Dendritic cell treated with granulocyte-macrophage colony-stimulating factor and Interleukin-4, amounts not matched to agents 40 ng/mL and 50 ng/mL, for 4 days (primary cell): ENCODE data around the gene HOXB2.
"Not testable (repeated sequence)": the region's sequence is repeated elsewhere in the genome, so short reads cannot be mapped to it uniquely, and the experiment has no call there.

Experiments
- H3K27ac Mint-ChIP-seq: one replicate; pipeline ENCODE4 v1.8.0; 2022; ENCODE audit warnings: mild to moderate bottlenecking, mixed read lengths
- H3K27me3 Mint-ChIP-seq: one replicate; pipeline ENCODE4 v1.8.0; 2022; ENCODE audit warnings: mild to moderate bottlenecking, mixed read lengths
- H3K36me3 Mint-ChIP-seq: one replicate; pipeline ENCODE4 v1.8.0; 2022; ENCODE audit warnings: low read depth, mixed read lengths
- H3K4me1 Mint-ChIP-seq: one replicate; pipeline ENCODE4 v1.8.0; 2022; ENCODE audit warnings: low read depth, mixed read lengths
- H3K4me3 Mint-ChIP-seq: one replicate; pipeline ENCODE4 v1.8.0; 2022; ENCODE audit warnings: mild to moderate bottlenecking, moderate library complexity, mixed read lengths
- H3K9me3 Mint-ChIP-seq: one replicate; pipeline ENCODE4 v1.8.0; 2022; ENCODE audit warnings: mixed read lengths
- intact Hi-C: fragments of 100-400 bp; cut with micrococcal nuclease; formaldehyde crosslinking; loops from one replicate; pipeline ENCODE4 v1.15.0; 2022

Gene HOXB2

GRCh38 chr17:48509708-48510107 lies 35.2 kb downstream of the HOXB2 start:
- H3K9me3 Mint-ChIP-seq, H3K4me1 Mint-ChIP-seq, H3K4me3 Mint-ChIP-seq, H3K27ac Mint-ChIP-seq, H3K36me3 Mint-ChIP-seq, intact Hi-C loops: not testable (repeated sequence)
- peaks cover 39% of the 10 kb centered on the region for H3K27me3 Mint-ChIP-seq

GRCh38 chr17:48506246-48506645 lies 38.7 kb downstream of the HOXB2 start:
- no peaks in the 10 kb centered on the region for H3K4me1 Mint-ChIP-seq
- intact Hi-C loops = no loop called here
- H3K9me3 Mint-ChIP-seq = no peaks in the 10 kb centered on the region
- H3K27me3 Mint-ChIP-seq = peaks cover 44% of the 10 kb centered on the region
- no peaks in the 10 kb centered on the region for H3K36me3 Mint-ChIP-seq
- H3K27ac Mint-ChIP-seq = no peak overlapping the region
- H3K4me3 Mint-ChIP-seq = no peak overlapping the region

- no peaks in the 10 kb centered on the region for H3K4me1 Mint-ChIP-seq
- intact Hi-C loops = no loop called here
- H3K27ac Mint-ChIP-seq = no peak overlapping the region
- H3K36me3 Mint-ChIP-seq = no peaks in the 10 kb centered on the region
- H3K27me3 Mint-ChIP-seq = peaks cover 46% of the 10 kb centered on the region
- no peaks in the 10 kb centered on the region for H3K9me3 Mint-ChIP-seq
- no peak overlapping the region for H3K4me3 Mint-ChIP-seq
These were observed 39.1 kb downstream of the HOXB2 start for GRCh38 chr17:48505788-48506187.

- H3K9me3 Mint-ChIP-seq = no peaks in the 10 kb centered on the region
- no peak overlapping the region for H3K27ac Mint-ChIP-seq
- H3K4me1 Mint-ChIP-seq = no peaks in the 10 kb centered on the region
- no peaks in the 10 kb centered on the region for H3K36me3 Mint-ChIP-seq
- no peak overlapping the region for H3K4me3 Mint-ChIP-seq
- peaks cover 53% of the 10 kb centered on the region for H3K27me3 Mint-ChIP-seq
- intact Hi-C loops = no loop called here
These were observed 40.0 kb downstream of the HOXB2 start for GRCh38 chr17:48504953-48505352.

GRCh38 chr17:48503747-48504146 lies 41.2 kb downstream of the HOXB2 start:
- H3K27me3 Mint-ChIP-seq = peaks cover 55% of the 10 kb centered on the region
- intact Hi-C loops = no loop called here
- no peaks in the 10 kb centered on the region for H3K36me3 Mint-ChIP-seq
- no peaks in the 10 kb centered on the region for H3K4me1 Mint-ChIP-seq
- H3K4me3 Mint-ChIP-seq = no peak overlapping the region
- no peak overlapping the region for H3K27ac Mint-ChIP-seq
- H3K9me3 Mint-ChIP-seq = no peaks in the 10 kb centered on the region

GRCh38 chr17:48502901-48503300 lies 42.0 kb downstream of the HOXB2 start:
- peaks cover 61% of the 10 kb centered on the region for H3K27me3 Mint-ChIP-seq
- H3K27ac Mint-ChIP-seq = no peak overlapping the region
- H3K9me3 Mint-ChIP-seq = no peaks in the 10 kb centered on the region
- no peaks in the 10 kb centered on the region for H3K36me3 Mint-ChIP-seq
- no peaks in the 10 kb centered on the region for H3K4me1 Mint-ChIP-seq
- H3K4me3 Mint-ChIP-seq = no peak overlapping the region
- intact Hi-C loops = no loop called here

GRCh38 chr17:48502312-48502711 lies 42.6 kb downstream of the HOXB2 start:
- H3K27me3 Mint-ChIP-seq = peaks cover 64% of the 10 kb centered on the region
- H3K4me1 Mint-ChIP-seq = no peaks in the 10 kb centered on the region
- no peaks in the 10 kb centered on the region for H3K9me3 Mint-ChIP-seq
- no peaks in the 10 kb centered on the region for H3K36me3 Mint-ChIP-seq
- intact Hi-C loops = no loop called here
- no peak overlapping the region for H3K27ac Mint-ChIP-seq
- H3K4me3 Mint-ChIP-seq = no peak overlapping the region

GRCh38 chr17:48500435-48501426 lies 44.2 kb downstream of the HOXB2 start:
- Mint-ChIP-seq H3K4me1 (no peaks in the 10 kb centered on the region), H3K36me3 (no peaks in the 10 kb centered on the region), H3K4me3 (no peak overlapping the region), H3K9me3 (no peaks in the 10 kb centered on the region), H3K27ac (no peak overlapping the region), H3K27me3 (peaks cover 71% of the 10 kb centered on the region)
- intact Hi-C loops = no loop called here

- Mint-ChIP-seq H3K27ac (no peak overlapping the region), H3K9me3 (no peaks in the 10 kb centered on the region), H3K4me1 (no peaks in the 10 kb centered on the region), H3K27me3 (peaks cover 73% of the 10 kb centered on the region), H3K36me3 (no peaks in the 10 kb centered on the region), H3K4me3 (no peak overlapping the region)
- intact Hi-C loops = loop anchor here (10.0 kb wide), 1 partner anchor 45 kb away; the partner anchor contains the start of gene HOXB2
These were observed 45.0 kb downstream of the HOXB2 start for GRCh38 chr17:48499735-48500434.

- Mint-ChIP-seq H3K4me3 (no peak overlapping the region), H3K27ac (no peak overlapping the region), H3K36me3 (no peaks in the 10 kb centered on the region), H3K4me1 (no peaks in the 10 kb centered on the region), H3K9me3 (no peaks in the 10 kb centered on the region), H3K27me3 (peaks cover 73% of the 10 kb centered on the region)
- intact Hi-C loops = loop anchor here (10.0 kb wide), 1 partner anchor 46 kb away; the partner anchor contains the start of gene HOXB2
These were observed 45.7 kb downstream of the HOXB2 start for GRCh38 chr17:48499248-48499647.

GRCh38 chr17:48498164-48498850 lies 46.6 kb downstream of the HOXB2 start:
- Mint-ChIP-seq H3K4me1 (no peaks in the 10 kb centered on the region), H3K27me3 (peaks cover 73% of the 10 kb centered on the region), H3K27ac (no peak overlapping the region), H3K4me3 (no peak overlapping the region), H3K9me3 (no peaks in the 10 kb centered on the region), H3K36me3 (no peaks in the 10 kb centered on the region)
- intact Hi-C loops = loop anchor here (10.0 kb wide), 1 partner anchor 46 kb away; the partner anchor contains the start of gene HOXB2

- Mint-ChIP-seq H3K27ac (no peak overlapping the region), H3K36me3 (no peaks in the 10 kb centered on the region), H3K9me3 (no peaks in the 10 kb centered on the region), H3K27me3 (peaks cover 75% of the 10 kb centered on the region), H3K4me3 (no peak overlapping the region), H3K4me1 (no peaks in the 10 kb centered on the region)
- intact Hi-C loops = loop anchor here (10.0 kb wide), 1 partner anchor 48 kb away; the partner anchor contains the start of gene HOXB2
These were observed 47.8 kb downstream of the HOXB2 start for GRCh38 chr17:48497103-48497502.

GRCh38 chr17:48494335-48494734 lies 50.6 kb downstream of the HOXB2 start:
- peaks cover 80% of the 10 kb centered on the region for H3K27me3 Mint-ChIP-seq
- no peak overlapping the region for H3K4me3 Mint-ChIP-seq
- H3K36me3 Mint-ChIP-seq = no peaks in the 10 kb centered on the region
- peaks cover 22% of the 10 kb centered on the region for H3K4me1 Mint-ChIP-seq
- H3K27ac Mint-ChIP-seq = no peak overlapping the region
- intact Hi-C loops = loop anchor here (10.0 kb wide), 1 partner anchor 50 kb away; the partner anchor contains the start of gene HOXB2
- no peaks in the 10 kb centered on the region for H3K9me3 Mint-ChIP-seq
